ENCODE data around the gene PLS1.

- no peak for TF ChIP-seq CTCF (conservative IDR thresholded peaks at IDR 0.05)
- TF ChIP-seq EZH2 (IDR thresholded peaks at IDR 0.05; ENCODE audit: low read depth), result no peak
Observed at GRCh38 chr3:142615171-142615570, 19.0 kb downstream of the PLS1 start.

Data from PC-9 (cell line).